Measurements from ENCODE around the gene TRIML1. TPM values are rescaled to one million over a fixed set of nuclear protein-coding genes. Genes with fewer than 3 reads are reported as not detected.

Gene TRIML1
- total RNA-seq, 2 donors from 2014 or later, result not detected

- no peak overlapping the region for H3K4me3 ChIP-seq
- no peaks in the 10 kb centered on the region for H3K27me3 ChIP-seq
- H3K4me1 ChIP-seq, result no peaks in the 10 kb centered on the region
- H3K9me3 ChIP-seq, result no peaks in the 10 kb centered on the region
- H3K27ac ChIP-seq, result no peak overlapping the region
- DNase-seq (ENCODE audit: low spot score), result no peak
- TF ChIP-seq, protein P1, sequence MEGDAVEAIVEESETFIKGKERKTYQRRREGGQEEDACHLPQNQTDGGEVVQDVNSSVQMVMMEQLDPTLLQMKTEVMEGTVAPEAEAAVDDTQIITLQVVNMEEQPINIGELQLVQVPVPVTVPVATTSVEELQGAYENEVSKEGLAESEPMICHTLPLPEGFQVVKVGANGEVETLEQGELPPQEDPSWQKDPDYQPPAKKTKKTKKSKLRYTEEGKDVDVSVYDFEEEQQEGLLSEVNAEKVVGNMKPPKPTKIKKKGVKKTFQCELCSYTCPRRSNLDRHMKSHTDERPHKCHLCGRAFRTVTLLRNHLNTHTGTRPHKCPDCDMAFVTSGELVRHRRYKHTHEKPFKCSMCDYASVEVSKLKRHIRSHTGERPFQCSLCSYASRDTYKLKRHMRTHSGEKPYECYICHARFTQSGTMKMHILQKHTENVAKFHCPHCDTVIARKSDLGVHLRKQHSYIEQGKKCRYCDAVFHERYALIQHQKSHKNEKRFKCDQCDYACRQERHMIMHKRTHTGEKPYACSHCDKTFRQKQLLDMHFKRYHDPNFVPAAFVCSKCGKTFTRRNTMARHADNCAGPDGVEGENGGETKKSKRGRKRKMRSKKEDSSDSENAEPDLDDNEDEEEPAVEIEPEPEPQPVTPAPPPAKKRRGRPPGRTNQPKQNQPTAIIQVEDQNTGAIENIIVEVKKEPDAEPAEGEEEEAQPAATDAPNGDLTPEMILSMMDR (IDR thresholded peaks at IDR 0.05), result no peak
- no peaks in the 10 kb centered on the region for H3K36me3 ChIP-seq
Measured at GRCh38 chr4:188194421-188194820, 55.2 kb downstream of the TRIML1 start.

DNA sequence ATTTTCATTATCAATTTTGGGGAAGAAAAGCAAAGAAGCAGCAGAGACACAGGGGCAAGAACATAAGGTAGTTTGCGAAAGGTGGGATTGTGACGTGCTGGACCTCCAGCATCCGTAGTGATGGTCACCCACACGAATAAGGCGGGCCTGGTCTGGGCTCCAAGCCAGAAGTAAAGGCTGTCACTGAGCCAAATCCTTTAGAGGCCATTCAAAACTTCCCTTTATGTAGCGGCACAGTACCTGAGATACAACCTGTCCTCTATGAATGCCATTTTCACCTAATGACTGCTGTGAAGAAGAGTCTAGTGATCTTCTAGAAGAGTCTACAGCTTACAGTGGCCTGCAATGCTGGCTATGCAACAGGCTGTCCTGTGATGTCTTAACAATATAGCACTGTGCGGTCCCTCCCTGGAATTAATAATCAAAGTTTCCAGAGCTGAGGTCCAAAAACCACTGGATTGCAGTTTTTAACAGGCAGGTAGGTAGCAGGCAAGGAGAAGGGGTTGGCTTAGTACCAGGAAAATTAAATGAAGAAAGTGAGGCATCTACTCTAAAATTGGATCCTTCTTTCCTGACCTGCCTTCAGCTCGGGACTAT, 56.2 kb downstream of the TRIML1 start:
- no peaks in the 10 kb centered on the region for H3K4me1 ChIP-seq
- no peak for DNase-seq (ENCODE audit: low spot score)
- H3K9me3 ChIP-seq, result no peaks in the 10 kb centered on the region
- H3K4me3 ChIP-seq, result no peak overlapping the region
- no peaks in the 10 kb centered on the region for H3K27me3 ChIP-seq
- no peak overlapping the region for H3K27ac ChIP-seq
- H3K36me3 ChIP-seq, result no peaks in the 10 kb centered on the region
- TF ChIP-seq, protein P1 (IDR thresholded peaks at IDR 0.05), result no peak

- Histone ChIP-seq H3K27me3 (no peaks in the 10 kb centered on the region), H3K9me3 (no peaks in the 10 kb centered on the region), H3K36me3 (no peaks in the 10 kb centered on the region), H3K4me1 (no peaks in the 10 kb centered on the region), H3K4me3 (no peak overlapping the region), H3K27ac (no peak overlapping the region)
- no peak for DNase-seq (ENCODE audit: low spot score)
- TF ChIP-seq, protein P1 (IDR thresholded peaks at IDR 0.05), result no peak
Measured at GRCh38 chr4:188196134-188196735, 57.0 kb downstream of the TRIML1 start.

Other genes with a start within 250 kb of the TRIML1 start
- gene ZFP42, start 143.7 kb upstream of the TRIML1 start, total RNA-seq, result under 1 TPM in 1 of 2 donors, not detected in 1; 0.26 TPM
- not detected for gene TRIML2, start 29.8 kb upstream of the TRIML1 start, total RNA-seq